Measurements from ENCODE around the gene TMEM154.

Gene TMEM154

GRCh38 chr4:152684007-152684406 is 4.2 kb upstream of the TMEM154 start:
- Mint-ChIP-seq H3K36me3 (ENCODE audit: low read depth) (no peaks in the 10 kb centered on the region), H3K27ac (no peak overlapping the region), H3K27me3 (ENCODE audit: low read depth) (peaks cover 60% of the 10 kb centered on the region), H3K4me1 (peaks cover 5% of the 10 kb centered on the region), H3K9me3 (no peaks in the 10 kb centered on the region), H3K4me3 (no peak overlapping the region)
- TF ChIP-seq CTCF (IDR thresholded peaks at IDR 0.05; ENCODE audit: unreplicated experiment in 3 of 3), result no peak

- Mint-ChIP-seq H3K4me1 (peaks cover 5% of the 10 kb centered on the region), H3K27ac (no peak overlapping the region), H3K9me3 (no peaks in the 10 kb centered on the region), H3K4me3 (no peak overlapping the region), H3K36me3 (ENCODE audit: low read depth) (no peaks in the 10 kb centered on the region), H3K27me3 (ENCODE audit: low read depth) (peaks cover 69% of the 10 kb centered on the region)
- TF ChIP-seq CTCF (IDR thresholded peaks at IDR 0.05; ENCODE audit: unreplicated experiment in 3 of 3), result no peak
These were observed 2.5 kb upstream of the TMEM154 start for GRCh38 chr4:152682143-152682941.

- Mint-ChIP-seq H3K36me3 (ENCODE audit: low read depth) (no peaks in the 10 kb centered on the region), H3K27me3 (ENCODE audit: low read depth) (peaks cover 65% of the 10 kb centered on the region), H3K4me1 (peaks cover 5% of the 10 kb centered on the region), H3K27ac (no peak overlapping the region), H3K9me3 (no peaks in the 10 kb centered on the region), H3K4me3 (no peak overlapping the region)
- no peak for TF ChIP-seq CTCF (IDR thresholded peaks at IDR 0.05; ENCODE audit: unreplicated experiment in 3 of 3)
These were observed 1.3 kb upstream of the TMEM154 start for GRCh38 chr4:152680988-152681603.

- peaks cover 64% of the 10 kb centered on the region for H3K27me3 Mint-ChIP-seq (ENCODE audit: low read depth)
- no peak for TF ChIP-seq CTCF (IDR thresholded peaks at IDR 0.05; ENCODE audit: unreplicated experiment in 3 of 3)
- no peak overlapping the region for H3K27ac Mint-ChIP-seq
- H3K4me1 Mint-ChIP-seq, result peaks cover 5% of the 10 kb centered on the region
- peak overlapping the region in 2 of 3 experiments; percentile 84 to 86 for H3K4me3 Mint-ChIP-seq
- no peaks in the 10 kb centered on the region for H3K9me3 Mint-ChIP-seq
- no peaks in the 10 kb centered on the region for H3K36me3 Mint-ChIP-seq (ENCODE audit: low read depth)
These were observed 956 bp downstream of the TMEM154 start for GRCh38 chr4:152678841-152679240.

GRCh38 chr4:152677117-152677516 is 2.7 kb downstream of the TMEM154 start:
- Mint-ChIP-seq H3K36me3 (ENCODE audit: low read depth) (no peaks in the 10 kb centered on the region), H3K27ac (no peak overlapping the region), H3K9me3 (no peaks in the 10 kb centered on the region), H3K27me3 (ENCODE audit: low read depth) (peaks cover 52% of the 10 kb centered on the region), H3K4me3 (no peak overlapping the region), H3K4me1 (peaks cover 5% of the 10 kb centered on the region)
- no peak for TF ChIP-seq CTCF (IDR thresholded peaks at IDR 0.05; ENCODE audit: unreplicated experiment in 3 of 3)
